GM18861 (cell line): ENCODE data around the gene TARBP1.

Experiments
- ATAC-seq: cut with Tn5 transposase; IDR thresholded peaks from one replicate; pipeline ENCODE4 v1.9.1; 2021; ENCODE audit not compliant: unreplicated experiment

The TARBP1 gene

DNA sequence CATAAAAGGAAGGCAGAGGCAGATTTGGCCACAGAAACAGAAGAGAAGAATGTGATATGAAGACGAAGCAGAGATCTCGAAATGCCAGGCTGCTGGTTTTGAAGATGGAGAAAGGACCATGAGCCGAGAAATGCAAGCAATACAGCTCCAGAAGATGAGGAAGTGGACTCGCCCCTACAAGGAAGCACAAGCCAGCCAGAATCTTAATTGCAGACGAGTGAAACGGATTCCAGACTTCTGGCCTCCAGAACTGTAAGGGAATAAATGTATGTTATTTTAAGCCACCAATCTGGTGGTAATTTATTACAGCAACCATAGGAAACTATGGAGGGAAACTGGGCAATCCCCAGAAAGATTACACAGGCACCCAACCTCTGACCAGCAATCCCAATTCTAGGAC, 24.1 kb downstream of the TARBP1 start:
- no peak for ATAC-seq

DNA sequence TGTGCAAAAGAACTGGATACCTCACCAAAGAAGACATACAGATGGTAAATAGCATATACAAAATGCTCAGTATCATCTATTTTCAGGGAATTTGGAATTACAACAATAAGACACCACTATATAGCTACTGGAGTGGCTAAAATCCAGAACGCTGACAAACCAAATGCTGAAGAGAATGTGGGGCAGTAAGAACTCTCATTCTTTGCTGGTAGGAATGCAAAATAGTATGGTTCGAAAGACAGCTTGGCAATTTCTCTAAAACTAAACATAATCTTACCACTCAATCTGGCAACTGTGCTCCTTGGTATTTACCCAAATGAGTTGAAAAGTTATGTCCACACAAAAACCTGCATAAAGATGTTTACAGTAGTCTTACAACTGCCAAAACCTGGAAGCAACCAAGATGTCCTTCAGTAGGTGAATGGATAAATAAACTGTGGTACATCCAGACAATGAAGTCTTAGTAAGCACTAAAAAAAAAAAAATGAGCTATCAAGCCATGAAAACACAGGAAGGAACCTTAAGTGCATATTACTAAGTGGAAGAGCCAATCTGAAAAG, 26.5 kb downstream of the TARBP1 start:
- no peak for ATAC-seq

DNA sequence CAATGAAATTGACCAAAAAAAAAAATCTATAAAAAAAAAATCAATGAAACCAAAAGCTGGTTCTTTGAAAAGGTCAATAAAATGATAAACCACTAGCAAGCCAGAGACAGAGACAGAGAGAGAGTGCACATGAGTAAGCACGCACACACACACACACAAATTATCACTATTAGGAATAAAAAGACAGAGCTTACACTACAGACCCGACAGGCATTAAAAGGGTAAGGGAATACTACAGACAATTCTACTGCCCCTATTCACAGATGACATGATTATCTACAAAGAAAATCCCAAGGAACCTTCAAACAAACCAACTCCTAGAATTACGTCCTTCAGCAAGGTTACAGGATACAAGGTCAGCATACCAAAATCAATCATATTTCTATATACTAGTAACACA, 38.6 kb downstream of the TARBP1 start:
- no peak for ATAC-seq

DNA sequence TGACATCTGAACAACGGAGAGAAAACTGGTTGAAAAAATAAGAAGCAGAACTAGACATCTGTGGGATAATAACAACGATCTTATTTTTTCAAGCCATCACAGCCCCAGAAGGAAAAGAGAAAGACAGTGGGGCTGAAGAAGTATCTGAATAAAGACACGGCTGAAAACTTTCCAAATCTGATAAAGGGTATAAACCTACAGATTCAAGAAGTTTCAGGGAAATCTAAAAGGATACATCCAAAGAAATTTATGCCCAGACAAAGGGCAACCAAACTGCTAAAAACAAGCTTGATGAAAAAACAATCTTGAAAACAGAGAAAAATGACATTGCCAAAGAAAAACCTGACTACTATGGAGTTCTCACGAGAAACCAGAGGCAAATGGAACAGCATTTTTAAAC, 40.4 kb downstream of the TARBP1 start:
- ATAC-seq: no peak

DNA sequence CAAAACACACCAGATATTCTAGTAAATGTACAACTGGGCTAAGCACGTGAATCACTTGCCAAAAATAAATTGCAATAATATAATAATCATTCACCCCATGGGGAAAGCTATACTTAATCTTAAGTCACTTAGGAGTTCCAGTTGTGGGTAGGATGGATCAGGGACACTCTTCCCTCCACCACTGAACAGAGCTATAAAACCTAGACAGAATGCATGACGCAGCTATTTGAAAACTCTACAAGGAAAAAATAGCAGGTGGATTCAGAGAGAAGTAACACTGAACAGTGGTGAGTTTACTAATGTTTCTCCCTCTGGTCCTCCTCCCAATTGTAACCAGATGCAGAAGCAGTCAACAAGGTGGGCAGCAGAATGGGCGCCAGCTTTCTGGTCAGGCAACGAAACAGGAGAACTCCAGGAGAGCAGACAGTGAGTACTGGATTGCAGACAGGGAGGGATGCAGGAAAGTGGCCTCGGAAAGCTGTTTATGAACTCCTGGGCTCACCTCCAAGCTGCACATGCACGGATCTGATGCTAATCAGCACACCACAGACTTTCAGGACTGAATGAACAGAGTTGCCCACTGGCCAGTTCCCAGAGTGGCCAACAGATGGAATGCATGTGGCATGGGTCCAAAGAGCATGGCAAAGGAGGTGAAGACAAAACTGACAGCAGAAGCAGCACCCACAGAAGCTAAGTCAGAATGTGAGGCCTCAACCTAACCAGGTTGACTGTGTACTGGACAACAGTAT, 41.4 kb downstream of the TARBP1 start:
- no peak for ATAC-seq

DNA sequence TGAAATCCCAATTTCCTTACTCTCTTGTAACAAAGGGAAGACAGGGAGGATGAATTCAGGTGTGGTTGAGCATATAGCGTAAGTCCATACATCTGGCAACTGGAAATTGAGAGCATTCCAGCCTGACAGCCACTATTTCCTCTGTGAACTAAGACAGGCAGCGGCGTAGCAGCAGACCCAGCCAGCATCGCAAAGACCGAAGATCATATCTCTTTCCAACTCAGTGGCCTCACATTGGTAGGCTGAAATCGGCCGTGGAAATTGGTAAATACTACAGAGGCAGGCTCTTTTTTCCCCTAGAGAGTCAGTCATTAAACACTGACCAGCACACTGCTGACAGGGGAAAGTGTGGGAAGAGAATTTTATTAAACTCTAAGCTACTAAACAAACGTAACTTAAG, 43.4 kb downstream of the TARBP1 start:
- no peak for ATAC-seq

DNA sequence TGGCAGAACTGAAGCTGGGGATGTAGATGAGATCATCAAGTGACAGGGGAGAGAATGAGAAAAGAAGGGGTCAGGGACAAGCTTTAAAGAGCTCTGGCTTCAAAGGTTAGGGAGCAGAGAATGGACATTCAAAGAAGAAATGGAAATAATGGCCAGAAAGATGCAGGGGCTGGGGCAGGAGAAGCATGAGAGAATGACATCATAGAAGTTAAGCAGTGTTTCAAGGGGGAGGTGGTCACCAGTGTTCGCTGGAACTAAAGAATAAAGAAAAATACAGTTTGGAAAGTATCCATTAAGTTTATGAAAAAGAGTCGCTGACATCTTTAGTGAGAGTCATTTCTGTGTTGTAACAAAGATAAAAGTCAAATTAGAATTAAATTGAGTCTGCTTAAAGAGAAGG, 44.3 kb downstream of the TARBP1 start:
- no peak for ATAC-seq

DNA sequence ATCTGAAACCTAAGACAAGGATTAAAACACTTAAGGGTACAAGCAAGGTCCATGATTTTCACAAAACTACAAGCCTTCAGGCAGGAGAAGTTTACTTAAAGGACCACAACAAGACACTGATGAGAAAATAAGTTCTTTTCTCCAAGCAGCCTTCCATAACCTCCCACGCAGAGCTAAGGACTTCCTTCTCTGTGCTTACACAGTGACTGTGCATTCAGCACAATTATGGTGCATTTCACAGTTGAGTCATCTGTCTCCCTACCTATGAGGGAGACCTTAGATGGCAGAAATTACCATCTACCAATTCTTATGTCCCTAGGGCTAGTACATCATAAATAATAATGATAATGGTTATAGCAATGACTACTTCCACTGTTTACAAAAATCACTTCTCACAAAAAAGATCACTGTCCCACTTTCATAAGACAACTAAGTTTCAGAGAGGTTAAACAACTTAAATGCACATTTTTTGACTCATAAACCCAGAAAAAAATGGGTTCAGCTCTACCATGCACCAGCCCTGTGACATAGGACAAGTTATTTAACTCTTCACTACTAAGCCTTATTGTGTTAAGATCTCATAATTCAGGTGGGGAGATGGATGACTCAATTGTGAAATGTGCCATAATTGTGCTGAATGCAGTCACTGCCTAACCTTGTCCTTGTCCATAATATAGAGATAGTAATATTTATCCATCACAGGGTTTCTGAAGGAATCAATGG, 45.3 kb downstream of the TARBP1 start:
- peak; percentile 51 for ATAC-seq

DNA sequence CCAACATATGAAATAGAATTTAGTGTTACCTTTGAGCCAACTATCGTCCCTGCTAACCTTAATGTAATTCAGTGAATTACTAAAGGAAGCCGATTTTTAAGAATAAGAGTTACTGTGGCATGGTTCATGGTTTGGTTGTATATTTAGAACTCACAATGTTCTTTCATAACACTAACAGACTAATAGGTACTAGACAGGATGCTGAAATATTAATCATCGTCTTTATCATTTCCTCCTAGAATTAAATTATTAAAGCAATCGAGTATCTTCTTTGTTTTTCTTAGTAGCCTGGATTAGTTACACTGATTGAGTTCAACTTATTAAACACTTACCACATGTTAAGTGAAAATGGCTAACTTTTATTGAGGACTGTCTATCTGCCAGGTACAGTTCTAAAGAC, 47.7 kb downstream of the TARBP1 start:
- no peak for ATAC-seq

DNA sequence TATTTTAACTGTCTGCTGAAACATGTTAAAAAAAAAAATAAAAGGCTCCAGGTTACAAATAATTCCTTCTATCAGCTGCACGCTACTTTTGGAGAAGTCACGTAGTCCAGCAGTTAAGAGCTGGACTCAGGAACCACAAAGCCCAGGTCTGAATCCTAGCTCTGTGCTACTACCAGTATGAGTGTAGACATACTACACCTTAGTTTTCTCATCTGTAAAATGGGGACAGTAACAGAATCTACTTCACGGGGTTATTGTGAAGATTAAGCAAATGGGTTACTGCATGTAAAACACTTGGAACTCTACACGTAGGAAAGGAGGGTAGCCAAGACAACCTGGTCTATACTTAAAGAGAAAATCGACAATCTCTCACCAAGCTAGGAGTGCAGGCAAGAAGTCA, 48.3 kb downstream of the TARBP1 start:
- no peak for ATAC-seq

DNA sequence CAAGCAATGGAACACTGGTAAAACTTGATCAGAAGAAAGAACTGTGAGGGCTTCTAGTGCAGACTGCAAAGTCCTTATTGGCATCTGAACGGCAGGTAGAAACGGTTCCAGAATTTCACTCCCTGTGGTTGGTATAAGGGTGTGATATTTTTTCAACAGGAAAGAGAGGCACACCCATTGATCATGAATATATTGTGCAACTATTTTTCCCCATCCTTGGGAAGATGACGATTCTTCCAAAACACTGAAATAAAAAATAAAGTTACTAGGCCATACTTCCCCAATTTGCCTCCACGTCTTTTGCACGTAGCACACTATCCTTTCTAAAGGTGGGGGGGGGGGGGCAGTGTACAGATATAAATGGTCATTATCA, 49.6 kb downstream of the TARBP1 start:
- no peak for ATAC-seq

DNA sequence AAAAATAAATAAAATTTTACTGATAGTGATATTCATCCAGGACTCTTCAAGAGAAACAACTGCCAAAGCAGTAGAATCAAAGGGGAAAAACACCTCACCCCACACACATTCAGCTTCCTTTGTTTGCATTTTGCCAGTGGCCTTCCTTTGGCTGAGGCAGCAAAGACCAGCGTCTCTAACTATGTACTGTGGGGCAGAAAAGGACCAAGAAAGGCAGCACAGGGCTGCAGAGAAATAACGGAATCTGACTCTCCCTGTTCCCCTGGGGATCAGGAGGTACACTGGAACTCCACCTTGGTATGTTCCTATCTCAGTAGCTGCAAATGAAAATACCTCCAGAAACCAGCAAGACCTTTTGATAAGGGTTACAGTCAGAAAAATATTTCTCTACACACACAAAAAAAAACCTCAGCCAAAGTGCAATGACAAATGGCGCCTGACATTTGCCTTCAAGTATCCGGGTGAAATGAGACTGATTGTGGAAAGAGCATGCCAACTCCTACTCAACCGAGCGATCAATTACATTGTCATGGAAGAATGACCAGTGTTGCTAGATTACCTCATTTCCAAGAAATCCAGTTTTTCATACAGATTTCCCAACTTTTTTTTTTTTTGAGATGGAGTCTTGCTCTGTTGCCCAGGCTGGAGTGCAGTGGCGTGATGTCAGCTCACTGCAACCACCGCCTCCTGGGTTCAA, 50.9 kb downstream of the TARBP1 start:
- ATAC-seq: no peak

DNA sequence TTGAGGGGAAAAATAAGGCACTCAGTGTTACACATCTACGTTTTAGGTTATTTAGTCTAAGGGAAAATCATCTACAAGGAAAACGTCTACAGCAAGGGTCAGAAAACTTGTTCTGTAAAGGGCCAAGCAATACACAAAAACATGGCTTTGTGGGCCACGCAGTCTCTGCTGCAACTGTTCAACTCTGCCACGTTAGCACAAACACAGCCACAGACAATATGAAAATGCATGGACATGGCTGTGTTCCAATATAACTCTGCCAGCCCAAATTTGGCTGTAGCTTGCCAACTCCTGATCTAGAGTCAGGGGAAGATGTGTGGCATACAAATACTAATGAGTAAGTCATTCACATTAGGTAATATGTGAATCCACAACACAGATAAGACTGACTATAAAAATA, 65.0 kb downstream of the TARBP1 start:
- no peak for ATAC-seq

DNA sequence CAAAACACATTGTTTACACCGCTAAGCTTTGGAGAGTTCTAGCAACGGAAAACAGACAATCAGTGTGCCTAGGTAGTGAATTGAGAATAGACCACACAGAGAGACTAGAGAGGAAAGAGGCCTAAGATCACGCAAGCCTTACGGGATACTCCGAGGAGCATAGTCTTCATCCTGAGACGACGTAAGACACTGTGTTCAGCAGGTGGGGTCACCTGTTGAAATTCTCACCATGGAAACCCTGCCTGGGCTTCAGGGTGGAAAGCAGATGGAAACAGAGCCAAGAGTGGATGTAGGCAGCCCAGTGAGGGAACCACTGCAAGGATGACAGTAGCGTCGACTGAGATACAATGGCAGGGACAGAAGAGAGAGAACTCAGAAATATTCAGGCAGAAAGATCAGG, 65.5 kb downstream of the TARBP1 start:
- no peak for ATAC-seq

DNA sequence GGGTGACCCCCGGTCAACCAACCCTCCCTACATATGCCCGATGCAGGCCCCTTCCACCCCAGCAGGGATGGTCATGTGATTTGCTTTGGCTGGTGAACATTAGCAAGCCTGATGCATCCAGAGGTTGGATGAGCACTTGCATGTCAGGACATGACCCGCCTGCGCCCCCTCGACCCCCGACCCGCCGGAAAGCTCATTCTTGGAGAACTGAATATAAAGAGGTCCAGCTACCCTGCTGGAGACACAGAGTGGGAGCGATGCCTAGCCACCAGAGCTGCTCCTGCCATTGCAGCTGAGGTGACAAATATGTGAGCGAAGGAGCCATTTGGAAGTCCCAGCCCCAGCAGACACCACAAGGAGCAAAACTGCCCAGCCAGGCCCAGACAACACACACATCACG, 66.1 kb downstream of the TARBP1 start:
- ATAC-seq: no peak

DNA sequence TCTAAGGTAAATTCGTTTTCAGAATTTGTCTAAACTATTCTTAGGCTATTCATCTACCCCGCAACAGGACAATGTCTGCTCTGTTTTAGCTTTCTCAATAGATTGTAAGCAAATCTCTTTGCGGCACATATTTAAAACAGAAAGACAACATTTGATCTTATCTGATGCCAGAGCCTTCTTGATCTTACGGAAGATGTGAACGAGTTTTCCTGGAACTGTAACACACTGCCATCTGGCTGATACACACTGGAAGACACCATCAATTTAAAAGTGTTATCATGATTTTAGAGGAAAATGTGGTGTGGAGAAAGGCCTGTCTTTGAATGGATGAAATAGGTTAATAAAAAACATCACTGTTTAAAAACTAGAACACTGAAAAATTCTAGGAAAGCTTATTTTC, 69.7 kb downstream of the TARBP1 start:
- no peak for ATAC-seq

DNA sequence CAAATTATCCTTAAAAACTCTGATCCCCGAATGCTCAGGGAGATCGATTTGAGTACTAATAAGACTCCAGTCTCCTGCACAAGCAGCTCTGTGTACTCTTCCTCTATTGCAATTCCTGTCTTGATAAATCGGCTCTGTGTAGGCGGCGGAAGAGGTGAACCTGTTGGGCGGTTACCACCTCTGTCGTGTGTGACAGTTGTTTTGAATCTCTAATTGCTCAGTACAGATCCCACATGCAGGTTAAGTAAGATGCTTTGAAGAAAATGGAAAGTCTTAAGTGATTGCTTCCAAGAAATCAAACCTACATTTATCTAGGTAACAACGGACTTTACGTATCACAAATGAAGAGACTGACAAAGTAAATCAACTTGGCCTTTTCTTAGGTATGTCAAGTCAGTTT, 70.2 kb downstream of the TARBP1 start:
- no peak for ATAC-seq

DNA sequence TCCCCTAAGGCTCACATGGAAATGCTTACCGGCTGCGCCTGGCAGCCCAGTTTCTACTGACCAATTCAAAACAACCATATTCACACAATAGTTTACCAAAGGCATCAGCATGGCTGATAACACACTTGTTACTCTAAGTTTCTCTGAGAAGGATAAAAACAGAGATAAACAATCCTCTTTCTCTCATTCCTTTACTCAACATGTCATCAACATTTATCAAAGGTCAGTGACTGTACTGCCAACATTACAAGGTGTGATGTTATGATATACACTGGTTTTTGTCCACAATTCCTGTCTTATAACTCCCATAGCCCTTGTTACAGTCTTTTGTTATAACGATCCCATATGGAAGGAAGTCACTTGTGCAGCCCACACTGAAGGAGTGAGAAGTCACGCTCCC, 72.1 kb downstream of the TARBP1 start:
- no peak for ATAC-seq

DNA sequence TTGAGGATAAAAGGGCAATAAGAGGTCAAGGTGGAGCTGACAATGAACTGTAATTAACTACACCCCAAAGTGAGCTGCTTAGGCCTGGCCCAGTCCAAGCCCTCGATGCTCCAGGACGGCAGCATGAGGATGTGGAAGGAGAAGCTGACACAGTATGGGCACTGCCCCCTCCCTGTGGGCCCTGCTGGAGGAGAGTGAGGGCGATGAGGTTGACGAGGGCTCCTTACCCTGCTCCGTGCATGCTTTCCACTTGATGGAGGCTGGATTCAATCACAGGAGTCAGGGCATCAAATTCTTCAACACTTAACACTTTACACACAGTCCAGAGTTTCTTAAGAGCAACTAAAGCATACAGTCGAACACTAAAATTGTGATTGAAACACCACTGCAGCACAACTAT, 73.3 kb downstream of the TARBP1 start:
- ATAC-seq: no peak

DNA sequence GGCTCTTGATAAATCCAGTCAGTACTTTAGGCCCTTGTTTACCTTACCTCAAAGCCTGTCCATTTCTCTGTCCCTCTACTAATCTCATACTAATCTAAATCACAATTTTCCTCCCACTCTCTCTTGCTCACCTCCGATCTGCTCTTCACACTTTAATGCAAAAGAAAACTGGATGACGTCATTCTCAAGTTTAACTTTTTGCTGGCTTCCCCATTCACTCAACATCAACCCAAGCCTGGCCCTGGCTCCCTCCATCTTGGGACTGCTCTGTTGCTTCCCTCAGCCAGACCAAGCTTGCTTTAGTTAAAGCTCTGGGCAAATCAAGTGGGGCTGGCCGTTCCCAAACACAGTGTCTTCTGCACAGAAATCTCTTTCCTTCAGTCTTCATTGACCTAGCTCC, 76.0 kb downstream of the TARBP1 start:
- no peak for ATAC-seq

DNA sequence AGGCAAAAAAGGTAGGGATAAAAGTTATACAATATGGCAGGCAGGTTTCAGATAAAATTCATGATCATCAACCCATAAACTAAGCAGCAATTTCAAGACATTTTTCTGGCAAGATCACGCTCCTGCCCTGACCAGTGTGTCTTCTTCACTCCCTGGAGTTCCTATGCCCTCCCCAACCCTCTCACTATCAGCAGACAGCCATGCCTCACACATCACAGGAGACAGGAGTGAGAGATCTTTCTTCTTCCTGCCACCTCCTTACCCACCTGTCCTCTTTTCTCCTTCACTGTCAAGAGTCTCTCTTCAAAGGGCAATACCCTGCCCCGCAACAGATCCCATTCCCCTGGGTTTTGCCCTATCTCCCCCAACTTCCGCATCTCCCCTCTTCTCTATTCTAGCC, 77.3 kb downstream of the TARBP1 start:
- no peak for ATAC-seq

DNA sequence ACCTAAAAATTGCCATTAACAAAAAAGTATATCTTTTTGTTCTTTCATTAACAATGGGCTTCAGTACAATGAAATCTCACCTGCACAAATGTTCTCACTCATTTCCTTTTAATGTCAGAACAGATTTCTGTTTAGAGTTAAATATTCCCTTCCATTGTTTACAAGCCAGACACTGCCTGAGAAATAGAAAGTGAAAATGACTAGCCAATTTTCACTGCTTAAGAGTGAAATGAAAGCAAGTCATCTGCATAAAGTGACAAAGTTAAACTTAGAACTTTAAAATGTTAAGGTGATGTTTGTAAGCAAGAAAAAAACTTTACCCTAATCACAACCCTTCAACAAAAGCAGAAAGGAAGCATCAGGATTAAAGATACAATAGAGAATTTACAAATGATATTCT, 78.2 kb downstream of the TARBP1 start:
- peak; percentile 54 for ATAC-seq
